GM13977 (cell line): ENCODE results near the gene PINLYP.

ENCODE experiments used
- DNase-seq: peaks from one replicate; pipeline ENCODE4 v3.0.0; 2012; ENCODE audit warnings: low spot score
- in situ Hi-C: fragments of 300-500 bp; cut with MboI; formaldehyde crosslinking; loops from one replicate; pipeline ENCODE4 v1.12.0; 2022; ENCODE audit warnings: low sequenced_read_pairs, low pct_unique_long_range_greater_than_20kb, mixed read lengths, inconsistent platforms; ENCODE audit not compliant: unreplicated experiment
- TF ChIP-seq, protein P1 (sequence below): IDR thresholded peaks from 2 replicates; pipeline ENCODE4 v1.5.1; 2012; ENCODE audit warnings: mild to moderate bottlenecking, control low read depth; ENCODE audit not compliant: insufficient read depth; ENCODE audit errors: extremely low read depth, missing control alignments

Gene PINLYP

GRCh38 chr19:43532962-43533545, 42.5 kb upstream of the PINLYP start, which contains the start of gene ZNF575:
TSS of gene ZNF575 (plus strand) at chr19:43533188. CDS start at chr19:43534423, 1,235 bp downstream.
- in situ Hi-C loops = no loop called here
- DNase-seq = peak; percentile 96
- TF ChIP-seq, protein P1, sequence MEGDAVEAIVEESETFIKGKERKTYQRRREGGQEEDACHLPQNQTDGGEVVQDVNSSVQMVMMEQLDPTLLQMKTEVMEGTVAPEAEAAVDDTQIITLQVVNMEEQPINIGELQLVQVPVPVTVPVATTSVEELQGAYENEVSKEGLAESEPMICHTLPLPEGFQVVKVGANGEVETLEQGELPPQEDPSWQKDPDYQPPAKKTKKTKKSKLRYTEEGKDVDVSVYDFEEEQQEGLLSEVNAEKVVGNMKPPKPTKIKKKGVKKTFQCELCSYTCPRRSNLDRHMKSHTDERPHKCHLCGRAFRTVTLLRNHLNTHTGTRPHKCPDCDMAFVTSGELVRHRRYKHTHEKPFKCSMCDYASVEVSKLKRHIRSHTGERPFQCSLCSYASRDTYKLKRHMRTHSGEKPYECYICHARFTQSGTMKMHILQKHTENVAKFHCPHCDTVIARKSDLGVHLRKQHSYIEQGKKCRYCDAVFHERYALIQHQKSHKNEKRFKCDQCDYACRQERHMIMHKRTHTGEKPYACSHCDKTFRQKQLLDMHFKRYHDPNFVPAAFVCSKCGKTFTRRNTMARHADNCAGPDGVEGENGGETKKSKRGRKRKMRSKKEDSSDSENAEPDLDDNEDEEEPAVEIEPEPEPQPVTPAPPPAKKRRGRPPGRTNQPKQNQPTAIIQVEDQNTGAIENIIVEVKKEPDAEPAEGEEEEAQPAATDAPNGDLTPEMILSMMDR = no peak

GRCh38 chr19:43533546-43534304, 41.9 kb upstream of the PINLYP start:
- TF ChIP-seq, protein P1 = no peak
- in situ Hi-C loops = no loop called here
- DNase-seq = peak; percentile 98

DNA sequence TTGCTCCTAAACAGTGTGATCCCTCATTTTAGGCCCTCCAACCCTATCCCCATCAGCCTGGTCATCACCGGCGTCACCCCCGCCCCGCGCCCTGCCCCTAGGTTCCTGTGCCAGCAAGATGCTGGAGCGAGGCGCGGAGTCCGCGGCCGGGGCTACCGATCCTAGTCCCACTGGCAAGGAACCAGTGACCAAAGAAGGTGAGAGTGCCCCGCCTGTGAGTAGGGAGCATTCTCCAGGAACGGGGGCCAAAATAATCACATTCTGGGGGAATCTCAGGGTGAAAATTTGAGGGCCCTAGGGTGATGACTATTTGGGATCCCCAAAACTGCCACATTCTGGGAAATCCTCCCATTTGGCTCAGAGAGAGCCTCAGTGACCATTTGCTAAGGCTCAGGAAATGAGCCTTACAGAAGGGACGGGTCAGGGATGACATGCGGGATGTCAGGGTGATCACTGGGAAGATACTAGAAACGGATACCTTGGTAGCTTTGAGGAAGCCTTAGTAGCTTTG, 41.2 kb upstream of the PINLYP start:
- in situ Hi-C loops = no loop called here
- DNase-seq = no peak
- TF ChIP-seq, protein P1 = no peak

GRCh38 chr19:43534816-43535761, 40.5 kb upstream of the PINLYP start:
- no peak for DNase-seq
- TF ChIP-seq, protein P1 = peak; percentile 52
- in situ Hi-C loops = no loop called here

- TF ChIP-seq, protein P1 = no peak
- in situ Hi-C loops = no loop called here
- no peak for DNase-seq
Observed at GRCh38 chr19:43538922-43539321, 36.7 kb upstream of the PINLYP start.

DNA sequence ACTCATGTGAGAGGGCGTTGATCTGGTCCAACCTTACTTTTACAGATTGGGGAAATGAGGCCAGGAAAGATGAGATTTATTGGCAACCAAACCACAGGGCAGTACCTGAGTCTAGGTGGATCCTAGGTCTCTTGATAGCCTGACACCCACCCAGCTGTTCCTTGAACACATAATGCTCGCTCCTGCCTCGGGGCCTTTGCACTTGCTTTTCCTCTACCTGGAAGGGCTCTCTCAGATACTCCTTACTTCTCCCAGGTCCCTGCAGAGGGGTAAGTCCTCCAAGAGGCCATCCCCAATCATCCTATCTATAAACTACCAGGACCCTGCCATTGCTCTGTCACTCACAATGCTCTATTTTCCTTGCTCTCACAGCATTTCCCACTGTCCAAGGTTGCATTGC, 35.2 kb upstream of the PINLYP start:
- in situ Hi-C loops = no loop called here
- TF ChIP-seq, protein P1 = no peak
- DNase-seq = no peak
